ENCODE results near the gene TIMP3. TPM values are rescaled to one million over a fixed set of nuclear protein-coding genes. Genes with fewer than 3 reads are reported as not detected.

The TIMP3 gene
- total RNA-seq, 1 donor from 2014 or later = 45.9 TPM

GRCh38 chr22:32819120-32819519 lies 17.6 kb downstream of the TIMP3 start:
- Mint-ChIP-seq H3K27me3 (no peaks in the 10 kb centered on the region), H3K4me1 (ENCODE audit: unreplicated experiment) (peaks cover 9% of the 10 kb centered on the region), H3K9me3 (no peaks in the 10 kb centered on the region), H3K27ac (peak overlapping the region; percentile 25), H3K4me3 (no peak overlapping the region), H3K36me3 (peaks cover 9% of the 10 kb centered on the region)
- DNase-seq (ENCODE audit: extremely low spot score, unreplicated experiment) = no peak
- no peak for TF ChIP-seq CTCF (conservative IDR thresholded peaks at IDR 0.05)

- Mint-ChIP-seq H3K4me1 (ENCODE audit: unreplicated experiment) (peaks cover 19% of the 10 kb centered on the region), H3K27me3 (no peaks in the 10 kb centered on the region), H3K27ac (no peak overlapping the region), H3K36me3 (peaks cover 9% of the 10 kb centered on the region), H3K9me3 (no peaks in the 10 kb centered on the region), H3K4me3 (no peak overlapping the region)
- TF ChIP-seq CTCF (conservative IDR thresholded peaks at IDR 0.05) = no peak
- DNase-seq (ENCODE audit: extremely low spot score, unreplicated experiment) = no peak
Observed at GRCh38 chr22:32820131-32821119, 18.9 kb downstream of the TIMP3 start.

GRCh38 chr22:32822179-32822877 lies 20.8 kb downstream of the TIMP3 start:
- Mint-ChIP-seq H3K4me1 (ENCODE audit: unreplicated experiment) (peaks cover 28% of the 10 kb centered on the region), H3K27ac (no peak overlapping the region), H3K27me3 (no peaks in the 10 kb centered on the region), H3K36me3 (peaks cover 7% of the 10 kb centered on the region), H3K4me3 (no peak overlapping the region), H3K9me3 (no peaks in the 10 kb centered on the region)
- no peak for DNase-seq (ENCODE audit: extremely low spot score, unreplicated experiment)
- no peak for TF ChIP-seq CTCF (conservative IDR thresholded peaks at IDR 0.05)

- no peak overlapping the region for H3K27ac Mint-ChIP-seq
- H3K36me3 Mint-ChIP-seq = peaks cover 9% of the 10 kb centered on the region
- H3K9me3 Mint-ChIP-seq = no peaks in the 10 kb centered on the region
- H3K27me3 Mint-ChIP-seq = no peaks in the 10 kb centered on the region
- no peak for DNase-seq (ENCODE audit: extremely low spot score, unreplicated experiment)
- no peak overlapping the region for H3K4me3 Mint-ChIP-seq
- peaks cover 33% of the 10 kb centered on the region for H3K4me1 Mint-ChIP-seq (ENCODE audit: unreplicated experiment)
- TF ChIP-seq CTCF (conservative IDR thresholded peaks at IDR 0.05) = peak; percentile 71
Observed at GRCh38 chr22:32823024-32823730, 21.7 kb downstream of the TIMP3 start.

- H3K36me3 Mint-ChIP-seq = peaks cover 12% of the 10 kb centered on the region
- H3K27ac Mint-ChIP-seq = peak overlapping the region; percentile 16
- peaks cover 34% of the 10 kb centered on the region for H3K4me1 Mint-ChIP-seq (ENCODE audit: unreplicated experiment)
- no peaks in the 10 kb centered on the region for H3K9me3 Mint-ChIP-seq
- no peak overlapping the region for H3K4me3 Mint-ChIP-seq
- TF ChIP-seq CTCF (conservative IDR thresholded peaks at IDR 0.05) = no peak
- DNase-seq (ENCODE audit: extremely low spot score, unreplicated experiment) = no peak
- no peaks in the 10 kb centered on the region for H3K27me3 Mint-ChIP-seq
Observed at GRCh38 chr22:32824531-32825312, 23.2 kb downstream of the TIMP3 start.

Measured in type B pancreatic cell (in vitro differentiated cells).